ENCODE measurements around the gene MAGI1.
A peak's percentile ranks its signal among the peaks of the same experiment; 100 is the strongest.

DNA sequence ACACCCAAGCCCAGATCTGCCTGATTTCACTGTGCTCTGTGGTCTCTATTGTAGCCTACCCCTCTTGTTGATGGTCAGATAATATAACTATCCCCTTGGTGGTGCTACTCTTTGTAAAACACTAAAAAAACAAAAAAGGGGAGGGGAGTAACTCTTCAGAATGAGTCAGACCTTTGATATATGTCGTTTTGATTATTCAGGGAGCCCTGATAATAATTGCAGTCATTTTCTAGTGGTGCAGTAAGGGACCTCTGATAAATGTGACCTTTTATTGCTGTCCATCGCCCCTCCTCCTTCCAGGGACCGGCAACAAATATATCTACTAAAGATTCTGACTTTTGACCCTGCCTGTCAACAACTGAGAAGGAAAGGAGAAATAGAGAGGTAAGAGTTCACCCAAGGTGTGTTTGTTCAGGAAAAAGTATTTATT is 45.1 kb upstream of the MAGI1 start:
- TF ChIP-seq CTCF (IDR thresholded peaks at IDR 0.05) (peak in 2 of 6 experiments; percentile 9), POLR2A (IDR thresholded peaks at IDR 0.05) (no peak)
